ENCODE results near the gene NTM. TPM values are rescaled to one million over a fixed set of nuclear protein-coding genes. Genes with fewer than 3 reads are reported as not detected.
A peak's percentile ranks its signal among the peaks of the same experiment; 100 is the strongest.

NTM gene
- total RNA-seq, 8 experiments from 2014 or later, result 0.80 to 169 (median 18.6) TPM

- ATAC-seq (replicated peaks in 6 of 8), result peak; percentile 36 to 91 (median 86)
- H3K4me1 ChIP-seq (replicated peaks in 1 of 2), result peaks cover 22 to 30% of the 10 kb centered on the region in 2 donors
- in situ Hi-C loops (cut with MboI; ENCODE audit: low pct_unique_long_range_greater_than_20kb in 2 of 9, low sequenced_read_pairs in 9 of 9, unreplicated experiment in 9 of 9), result loop anchor here in 1 of 9 experiments (25.0 kb wide), 1 partner anchor 1195 kb away; no protein-coding TSS in a partner anchor
- WGBS, 10 experiments, result 12 to 93% (median 54%) methylated on average over 1 to 6 of the region's 10 CpGs; no CpG with 5 or more reads in 2 of the 10 experiments
- no peak overlapping the region for H3K4me3 ChIP-seq
- no peak overlapping the region for H3K27ac ChIP-seq
These were observed 497.2 kb downstream of the NTM start for GRCh38 chr11:131867457-131868257.

- Histone ChIP-seq H3K4me1 (replicated peaks in 1 of 2) (peaks cover 22 to 30% of the 10 kb centered on the region in 2 donors), H3K4me3 (no peak overlapping the region), H3K27ac (no peak overlapping the region)
- in situ Hi-C loops (cut with MboI; ENCODE audit: low pct_unique_long_range_greater_than_20kb in 2 of 9, low sequenced_read_pairs in 9 of 9, unreplicated experiment in 9 of 9), result loop anchor here in 1 of 9 experiments (25.0 kb wide), 1 partner anchor 1193 kb away; no protein-coding TSS in a partner anchor
- peak in 5 of 8 experiments; percentile 47 to 83 (median 61) for ATAC-seq (replicated peaks in 6 of 8)
- WGBS, 10 experiments, result 27 to 93% (median 87%) methylated on average over 2 to 18 of the region's 18 CpGs
These were observed 498.5 kb downstream of the NTM start for GRCh38 chr11:131868629-131869507.

- peaks cover 17 to 23% of the 10 kb centered on the region in 2 donors for H3K4me1 ChIP-seq (replicated peaks in 1 of 2)
- in situ Hi-C loops (cut with MboI; ENCODE audit: low pct_unique_long_range_greater_than_20kb in 2 of 9, low sequenced_read_pairs in 9 of 9, unreplicated experiment in 9 of 9), result loop anchor here in 1 of 9 experiments (25.0 kb wide), 1 partner anchor 1192 kb away; no protein-coding TSS in a partner anchor
These were observed 499.9 kb downstream of the NTM start for GRCh38 chr11:131870305-131870704.

GRCh38 chr11:131871006-131871405 is 500.6 kb downstream of the NTM start:
- H3K4me3 ChIP-seq, result no peak overlapping the region
- no peak for ATAC-seq (replicated peaks in 6 of 8)
- H3K4me1 ChIP-seq (replicated peaks in 1 of 2), result peaks cover 17 to 23% of the 10 kb centered on the region in 2 donors
- WGBS, 10 experiments, result 66 to 92% (median 86%) methylated on average over 1 to 2 of the region's 2 CpGs; no CpG with 5 or more reads in 4 of the 10 experiments
- H3K27ac ChIP-seq, result no peak overlapping the region
- in situ Hi-C loops (cut with MboI; ENCODE audit: low pct_unique_long_range_greater_than_20kb in 2 of 9, low sequenced_read_pairs in 9 of 9, unreplicated experiment in 9 of 9), result loop anchor here in 1 of 9 experiments (25.0 kb wide), 1 partner anchor 1191 kb away; no protein-coding TSS in a partner anchor

More at GRCh38 chr11:131870305-131870704, 499.9 kb downstream of the NTM start:
- WGBS, 10 experiments, result 86 to 100% (median 94%) methylated on average over 1 to 2 of the region's 2 CpGs; no CpG with 5 or more reads in 6 of the 10 experiments
- Histone ChIP-seq H3K27ac (no peak overlapping the region), H3K4me3 (no peak overlapping the region)
- no peak for ATAC-seq (replicated peaks in 6 of 8)

GRCh38 chr11:131874070-131874469 is 503.7 kb downstream of the NTM start:
- ATAC-seq (replicated peaks in 6 of 8), result no peak
- in situ Hi-C loops (cut with MboI; ENCODE audit: low pct_unique_long_range_greater_than_20kb in 2 of 9, low sequenced_read_pairs in 9 of 9, unreplicated experiment in 9 of 9), result loop anchor here in 1 of 9 experiments (25.0 kb wide), 1 partner anchor 1188 kb away; no protein-coding TSS in a partner anchor
- Histone ChIP-seq H3K4me3 (no peak overlapping the region), H3K4me1 (replicated peaks in 1 of 2) (peaks cover under 1 to 2% of the 10 kb centered on the region in 2 donors), H3K27ac (no peak overlapping the region)

GRCh38 chr11:131875611-131876010 is 505.2 kb downstream of the NTM start:
- ATAC-seq (replicated peaks in 6 of 8), result peak in 3 of 8 experiments; percentile 16 to 50 (median 42)
- no peak overlapping the region for H3K27ac ChIP-seq
- no peak overlapping the region for H3K4me3 ChIP-seq
- 0 to 100% (median 54%) methylated on average over 1 to 5 of the region's 5 CpGs for WGBS, 10 experiments
- peaks cover 0 to 2% of the 10 kb centered on the region in 2 donors for H3K4me1 ChIP-seq (replicated peaks in 1 of 2)
- in situ Hi-C loops (cut with MboI; ENCODE audit: low pct_unique_long_range_greater_than_20kb in 2 of 9, low sequenced_read_pairs in 9 of 9, unreplicated experiment in 9 of 9), result no loop called here

- no peak overlapping the region for H3K4me3 ChIP-seq
- peaks cover 0 to 2% of the 10 kb centered on the region in 2 donors for H3K4me1 ChIP-seq (replicated peaks in 1 of 2)
- 27 to 100% (median 84%) methylated on average over 2 to 8 of the region's 10 CpGs; no CpG with 5 or more reads in 4 of the 10 experiments for WGBS, 10 experiments
- no peak for ATAC-seq (replicated peaks in 6 of 8)
- in situ Hi-C loops (cut with MboI; ENCODE audit: low pct_unique_long_range_greater_than_20kb in 2 of 9, low sequenced_read_pairs in 9 of 9, unreplicated experiment in 9 of 9), result no loop called here
- H3K27ac ChIP-seq, result no peak overlapping the region
These were observed 507.0 kb downstream of the NTM start for GRCh38 chr11:131877246-131877942.

- ATAC-seq (replicated peaks in 6 of 8), result no peak
- Histone ChIP-seq H3K4me1 (replicated peaks in 1 of 2) (peaks cover 0 to 2% of the 10 kb centered on the region in 2 donors), H3K27ac (no peak overlapping the region), H3K4me3 (no peak overlapping the region)
- in situ Hi-C loops (cut with MboI; ENCODE audit: low pct_unique_long_range_greater_than_20kb in 2 of 9, low sequenced_read_pairs in 9 of 9, unreplicated experiment in 9 of 9), result no loop called here
- 70 to 100% (median 82%) methylated on average over 2 to 3 of the region's 3 CpGs; no CpG with 5 or more reads in 4 of the 10 experiments for WGBS, 10 experiments
These were observed 509.9 kb downstream of the NTM start for GRCh38 chr11:131880316-131880715.

GRCh38 chr11:131880976-131881375 is 510.6 kb downstream of the NTM start:
- Histone ChIP-seq H3K4me3 (no peak overlapping the region), H3K27ac (no peak overlapping the region), H3K4me1 (replicated peaks in 1 of 2) (peaks cover 0 to 2% of the 10 kb centered on the region in 2 donors)
- in situ Hi-C loops (cut with MboI; ENCODE audit: low pct_unique_long_range_greater_than_20kb in 2 of 9, low sequenced_read_pairs in 9 of 9, unreplicated experiment in 9 of 9), result no loop called here
- ATAC-seq (replicated peaks in 6 of 8), result no peak
- 60 to 94% (median 83%) methylated on average over 1 to 6 of the region's 6 CpGs for WGBS, 10 experiments

- Histone ChIP-seq H3K27ac (no peak overlapping the region), H3K4me3 (no peak overlapping the region), H3K4me1 (replicated peaks in 1 of 2) (peaks cover under 1 to 3% of the 10 kb centered on the region in 2 donors)
- in situ Hi-C loops (cut with MboI; ENCODE audit: low pct_unique_long_range_greater_than_20kb in 2 of 9, low sequenced_read_pairs in 9 of 9, unreplicated experiment in 9 of 9), result no loop called here
- 76 to 100% (median 94%) methylated on average over 1 to 6 of the region's 6 CpGs for WGBS, 10 experiments
- ATAC-seq (replicated peaks in 6 of 8), result no peak
These were observed 512.9 kb downstream of the NTM start for GRCh38 chr11:131883332-131883731.

- 40 to 100% (median 80%) methylated on average over 1 to 7 of the region's 8 CpGs; no CpG with 5 or more reads in 2 of the 10 experiments for WGBS, 10 experiments
- in situ Hi-C loops (cut with MboI; ENCODE audit: low pct_unique_long_range_greater_than_20kb in 2 of 9, low sequenced_read_pairs in 9 of 9, unreplicated experiment in 9 of 9), result no loop called here
- Histone ChIP-seq H3K27ac (no peak overlapping the region), H3K4me1 (replicated peaks in 1 of 2) (peaks cover 13 to 15% of the 10 kb centered on the region in 2 donors), H3K4me3 (no peak overlapping the region)
- ATAC-seq (replicated peaks in 6 of 8), result no peak
These were observed 514.2 kb downstream of the NTM start for GRCh38 chr11:131884461-131885073.

GRCh38 chr11:131885431-131885830 is 515.0 kb downstream of the NTM start:
- ATAC-seq (replicated peaks in 6 of 8), result no peak
- Histone ChIP-seq H3K4me1 (replicated peaks in 1 of 2) (peaks cover 22% of the 10 kb centered on the region in 2 donors), H3K27ac (no peak overlapping the region), H3K4me3 (no peak overlapping the region)
- in situ Hi-C loops (cut with MboI; ENCODE audit: low pct_unique_long_range_greater_than_20kb in 2 of 9, low sequenced_read_pairs in 9 of 9, unreplicated experiment in 9 of 9), result no loop called here
- 60 to 90% (median 70%) methylated on average over 2 to 4 of the region's 7 CpGs; no CpG with 5 or more reads in 5 of the 10 experiments for WGBS, 10 experiments
